ENCODE measurements around the gene CKB.

DNA sequence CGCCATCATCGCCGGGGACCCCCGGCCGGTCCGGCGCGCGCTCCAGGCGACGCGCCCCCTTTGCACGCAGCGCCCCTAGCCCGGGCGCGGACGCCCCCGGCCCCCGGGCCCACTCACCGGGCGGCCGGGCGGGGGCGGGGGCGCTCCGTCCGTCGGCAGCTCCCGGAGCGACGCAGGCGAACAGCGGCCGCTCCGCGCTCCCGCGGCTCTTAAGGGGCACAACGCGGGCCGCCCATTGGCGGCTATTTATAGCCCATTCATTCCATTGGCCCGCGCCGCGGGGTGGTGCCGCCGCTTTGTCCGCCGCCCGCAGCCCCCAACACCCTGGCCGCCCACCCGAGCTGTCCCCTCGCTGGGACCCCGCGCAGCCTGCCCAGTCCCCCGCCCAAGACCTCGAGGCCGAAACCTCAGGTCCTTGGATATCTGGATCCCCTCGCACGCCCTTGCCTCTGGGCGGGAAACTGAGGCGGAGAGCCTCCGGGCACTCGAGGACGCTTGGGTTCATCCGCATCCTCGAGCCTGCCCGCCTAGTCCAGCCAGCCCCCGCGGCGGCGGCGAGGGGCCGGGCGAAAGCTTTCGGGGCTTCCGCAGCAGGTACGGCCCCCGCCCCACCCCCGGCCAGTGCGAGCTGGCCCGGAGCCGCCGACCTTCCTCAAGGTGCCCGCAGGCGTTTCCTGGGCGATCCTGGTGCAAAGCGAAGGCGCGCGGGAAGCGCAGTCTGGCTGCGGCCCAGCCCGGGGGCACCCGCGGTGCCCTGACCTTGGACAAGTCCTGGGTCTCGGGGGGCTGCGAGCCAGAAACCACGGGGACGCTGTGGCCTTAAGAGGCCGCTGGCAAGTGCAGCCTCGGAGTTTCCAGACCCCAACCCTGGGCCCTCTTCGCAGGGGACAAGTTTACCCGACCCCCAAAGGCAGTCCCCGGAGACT lies at the start of gene CKB:
- TF ChIP-seq, protein P1, sequence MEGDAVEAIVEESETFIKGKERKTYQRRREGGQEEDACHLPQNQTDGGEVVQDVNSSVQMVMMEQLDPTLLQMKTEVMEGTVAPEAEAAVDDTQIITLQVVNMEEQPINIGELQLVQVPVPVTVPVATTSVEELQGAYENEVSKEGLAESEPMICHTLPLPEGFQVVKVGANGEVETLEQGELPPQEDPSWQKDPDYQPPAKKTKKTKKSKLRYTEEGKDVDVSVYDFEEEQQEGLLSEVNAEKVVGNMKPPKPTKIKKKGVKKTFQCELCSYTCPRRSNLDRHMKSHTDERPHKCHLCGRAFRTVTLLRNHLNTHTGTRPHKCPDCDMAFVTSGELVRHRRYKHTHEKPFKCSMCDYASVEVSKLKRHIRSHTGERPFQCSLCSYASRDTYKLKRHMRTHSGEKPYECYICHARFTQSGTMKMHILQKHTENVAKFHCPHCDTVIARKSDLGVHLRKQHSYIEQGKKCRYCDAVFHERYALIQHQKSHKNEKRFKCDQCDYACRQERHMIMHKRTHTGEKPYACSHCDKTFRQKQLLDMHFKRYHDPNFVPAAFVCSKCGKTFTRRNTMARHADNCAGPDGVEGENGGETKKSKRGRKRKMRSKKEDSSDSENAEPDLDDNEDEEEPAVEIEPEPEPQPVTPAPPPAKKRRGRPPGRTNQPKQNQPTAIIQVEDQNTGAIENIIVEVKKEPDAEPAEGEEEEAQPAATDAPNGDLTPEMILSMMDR (IDR thresholded peaks at IDR 0.05; ENCODE audit: insufficient read depth, low read depth, low read length) = no peak
- TF ChIP-seq EZH2 (IDR thresholded peaks at IDR 0.05; ENCODE audit: insufficient read depth, low read length) = peak; percentile 90

Data from astrocyte (in vitro differentiated cells and primary cell).